Measurements from ENCODE around the gene HOXB13.

Gene HOXB13

DNA sequence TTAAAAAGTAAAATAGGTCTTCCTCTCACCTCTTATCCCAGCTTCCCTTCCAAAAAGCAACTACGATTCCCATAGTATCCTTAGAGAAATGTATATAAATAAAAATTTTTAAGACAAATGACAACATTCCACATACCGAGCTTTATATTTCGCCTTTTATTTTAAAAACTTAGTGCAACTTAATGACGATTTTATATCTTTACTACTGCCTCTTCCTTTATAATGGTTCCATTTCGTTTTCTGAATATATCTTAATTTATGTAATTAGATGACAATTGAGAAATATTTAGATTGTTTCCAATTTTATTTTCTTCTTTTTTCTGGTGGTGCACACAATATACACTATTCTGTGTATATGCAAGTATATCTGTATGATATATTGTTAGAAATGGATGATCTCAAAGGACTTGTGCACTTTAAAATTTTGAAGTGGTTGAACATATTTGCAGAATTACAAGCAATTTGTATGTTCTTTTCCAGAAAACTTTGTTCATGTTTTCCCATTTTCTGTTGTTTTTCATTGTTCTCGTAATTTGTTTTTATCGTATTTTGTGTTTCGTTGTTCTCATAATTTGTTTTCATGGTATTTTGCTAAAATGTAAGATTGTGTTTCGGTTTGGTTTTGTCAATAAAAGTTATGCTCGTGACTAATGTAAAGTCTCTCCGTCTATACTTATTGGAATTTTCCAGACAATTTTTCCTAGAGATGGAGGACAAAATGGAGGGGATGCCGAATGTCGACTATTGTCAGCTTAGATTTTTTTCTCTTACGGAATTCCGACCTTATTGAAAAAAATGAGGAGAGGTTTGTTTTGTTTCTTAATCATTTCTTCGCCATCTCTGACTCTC is 20.4 kb upstream of the HOXB13 start:
- no peak for DNase-seq

DNA sequence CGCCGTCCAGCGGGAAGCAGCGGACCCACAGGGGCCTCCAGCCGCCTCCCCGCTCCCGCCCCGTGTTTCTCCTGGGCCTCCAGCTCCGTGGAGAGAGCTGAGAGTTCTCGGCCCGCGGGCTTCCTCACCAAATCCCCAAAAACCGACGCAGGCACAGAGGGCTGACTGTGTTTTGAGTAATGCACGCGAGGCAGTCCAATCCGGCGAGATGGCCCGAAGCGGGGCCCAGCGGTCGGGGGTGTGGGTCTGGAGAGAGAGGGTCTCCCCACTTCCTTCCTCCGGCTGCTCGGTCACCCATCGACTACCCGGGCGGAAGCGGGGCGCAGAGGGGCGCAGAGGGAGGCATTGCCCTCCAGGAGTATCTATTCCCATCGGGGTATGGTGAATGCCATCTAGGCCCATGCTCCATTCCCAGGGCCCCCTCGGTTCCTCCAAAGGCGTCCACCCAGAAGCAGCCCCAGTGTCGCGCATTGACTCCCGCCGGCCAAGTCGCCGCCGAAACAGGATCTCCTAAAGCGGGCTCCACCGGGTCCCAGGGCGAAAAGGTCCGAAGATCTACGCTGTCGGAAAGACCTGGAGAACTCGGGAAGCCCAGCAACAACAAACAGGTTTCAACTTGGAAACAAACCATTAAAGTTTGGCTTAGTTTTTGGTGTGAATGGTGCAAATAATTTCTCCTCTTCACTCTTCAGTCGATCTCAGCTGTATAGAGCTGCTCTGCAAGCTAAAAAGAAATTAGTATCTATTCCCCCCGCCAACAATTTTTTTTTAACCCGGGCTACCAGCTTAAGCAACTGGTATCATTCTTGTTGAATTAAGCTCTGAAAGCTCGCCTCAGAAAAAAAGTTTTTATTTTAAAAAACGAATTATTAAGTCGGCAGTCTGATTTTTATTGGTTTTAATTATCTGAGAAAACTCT is 19.2 kb upstream of the HOXB13 start:
- no peak for DNase-seq

DNA sequence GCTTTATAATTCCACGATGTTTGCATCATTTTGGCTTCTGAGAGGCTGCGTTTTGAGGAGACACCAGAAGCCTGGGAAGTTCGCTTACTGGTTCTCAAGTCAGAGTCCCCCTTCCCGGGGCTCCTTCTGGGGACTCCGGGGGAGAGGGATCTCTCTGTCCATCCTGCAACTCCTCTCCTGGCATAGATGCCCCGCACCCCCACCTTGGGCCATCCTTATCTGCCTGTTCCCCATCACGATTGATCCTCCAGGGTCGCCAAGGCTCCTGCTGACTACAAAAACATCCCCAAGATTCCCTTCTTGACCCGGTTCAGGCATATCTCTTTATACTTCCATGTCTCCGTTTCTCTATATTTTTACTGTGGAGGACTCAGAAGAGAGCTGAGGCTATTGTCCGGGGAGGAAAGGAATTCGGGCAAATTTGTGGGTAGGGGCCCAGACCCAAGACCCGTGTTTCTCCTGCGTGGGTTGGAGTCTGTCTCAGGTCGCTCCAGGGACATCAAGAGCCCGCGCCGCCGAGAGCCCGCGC is 18.4 kb upstream of the HOXB13 start:
- DNase-seq: no peak

DNA sequence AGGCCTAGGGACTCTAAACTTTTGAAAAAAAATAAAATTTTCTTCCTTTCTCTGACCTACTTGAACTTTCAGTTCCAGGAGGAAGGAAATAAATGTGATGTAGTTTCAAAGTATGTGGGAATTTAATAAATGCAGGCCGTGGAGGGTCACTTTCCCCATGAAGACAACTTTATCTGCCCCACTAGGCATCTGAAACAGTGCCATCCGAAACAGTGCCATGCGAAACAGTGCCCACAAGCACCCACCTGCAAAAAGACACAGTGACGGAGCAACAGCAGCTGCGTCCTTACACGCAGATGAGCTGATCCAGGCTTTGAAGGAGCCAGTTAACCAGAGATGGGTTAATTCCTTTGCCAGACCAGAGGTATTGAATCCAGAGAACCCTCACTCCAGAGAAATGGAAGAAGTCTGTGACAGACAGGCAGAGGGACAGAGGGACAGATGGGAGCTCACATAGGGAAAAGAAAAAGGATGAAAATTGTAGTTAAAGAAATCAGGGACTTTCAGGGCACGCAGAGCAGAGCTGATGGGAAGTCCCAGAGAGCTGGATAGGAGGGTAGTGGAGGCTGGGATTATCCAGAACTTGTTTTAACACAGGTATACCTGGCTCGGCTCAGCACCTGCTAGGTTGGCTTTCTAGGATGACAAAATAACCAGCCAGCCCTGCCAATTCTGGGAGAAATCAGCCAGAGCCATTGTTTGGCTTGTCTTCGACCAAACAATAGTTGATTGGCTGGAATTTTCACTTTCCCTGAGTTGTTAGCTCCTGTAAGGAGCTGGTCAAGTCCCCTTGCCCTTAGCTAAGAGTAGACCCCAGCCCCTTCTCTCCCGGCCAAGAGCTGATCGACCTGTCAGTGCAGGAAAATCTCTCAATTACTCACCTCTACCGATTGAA is 17.1 kb upstream of the HOXB13 start:
- no peak for DNase-seq

DNA sequence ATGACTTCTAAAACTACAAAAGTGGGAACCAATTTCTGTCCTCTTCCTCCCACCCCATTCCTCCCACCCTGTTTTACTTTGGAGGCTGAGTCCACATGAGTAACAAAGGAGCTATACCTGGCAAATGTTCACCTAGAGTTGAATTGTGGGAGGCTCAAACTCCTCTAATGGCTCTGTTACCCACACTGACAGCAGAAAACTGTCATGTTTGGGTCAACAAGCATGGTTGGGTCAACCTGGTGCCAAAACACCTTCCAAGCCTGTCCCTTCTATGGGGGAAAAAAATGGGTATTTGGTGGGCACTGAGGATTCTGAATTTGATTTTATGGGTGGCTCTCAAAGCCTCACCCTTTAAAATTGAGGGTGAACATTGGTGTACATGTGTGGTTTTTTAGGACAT is 12.0 kb upstream of the HOXB13 start:
- no peak for DNase-seq

DNA sequence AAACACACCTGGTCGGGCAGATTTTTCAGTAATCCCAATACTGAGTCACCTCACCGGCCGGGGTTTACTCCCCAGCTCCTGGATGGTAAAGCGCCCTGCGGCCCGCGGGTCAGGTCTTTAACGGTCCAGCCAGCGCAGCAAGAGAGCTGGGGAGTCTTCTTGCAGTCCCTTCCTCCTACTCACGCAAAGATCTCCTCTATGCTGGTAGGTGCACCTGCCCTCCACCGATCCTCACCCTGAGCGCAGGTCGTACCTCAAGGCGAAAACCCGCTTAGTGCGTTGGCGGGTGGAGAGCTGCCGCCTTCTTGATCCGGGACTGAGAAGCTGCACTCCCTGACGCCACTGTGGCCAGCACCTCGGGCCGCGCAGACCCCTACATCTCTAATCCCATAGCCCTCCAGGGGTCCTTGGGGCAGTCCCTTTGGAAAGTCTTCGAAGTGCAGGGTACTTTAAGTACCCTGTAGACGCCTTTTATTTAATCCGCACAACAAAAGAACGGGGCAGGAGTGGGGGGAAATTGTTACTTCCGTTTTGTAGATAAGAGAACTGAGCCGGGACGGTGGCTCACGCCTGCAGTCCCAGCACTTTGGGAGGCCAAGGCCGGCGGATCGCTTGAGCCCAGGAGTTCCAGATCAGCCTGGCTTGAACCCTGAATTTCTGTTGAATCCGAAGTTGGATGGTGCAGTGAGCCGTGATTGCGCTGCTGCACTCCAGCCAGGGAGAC is 10.4 kb upstream of the HOXB13 start:
- DNase-seq: no peak

DNA sequence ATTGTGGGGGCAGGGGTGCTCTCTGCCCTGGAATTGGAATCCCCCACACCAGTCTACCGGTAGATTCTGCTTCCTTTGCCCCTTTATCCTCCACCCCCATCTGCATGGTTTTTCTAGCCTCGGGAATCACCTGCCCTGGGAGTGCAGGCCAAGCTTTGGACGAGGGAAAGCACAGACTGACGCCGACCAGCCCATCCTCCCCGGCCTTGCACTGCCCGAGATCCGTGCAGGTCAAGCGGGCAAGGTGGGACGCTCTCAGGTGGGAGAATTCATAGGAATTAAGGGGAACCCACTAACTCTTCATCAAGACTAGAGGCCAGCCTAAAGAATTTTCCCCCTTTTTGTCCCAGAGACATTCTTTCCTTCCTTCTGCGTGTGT is 9.9 kb upstream of the HOXB13 start:
- DNase-seq: no peak

DNA sequence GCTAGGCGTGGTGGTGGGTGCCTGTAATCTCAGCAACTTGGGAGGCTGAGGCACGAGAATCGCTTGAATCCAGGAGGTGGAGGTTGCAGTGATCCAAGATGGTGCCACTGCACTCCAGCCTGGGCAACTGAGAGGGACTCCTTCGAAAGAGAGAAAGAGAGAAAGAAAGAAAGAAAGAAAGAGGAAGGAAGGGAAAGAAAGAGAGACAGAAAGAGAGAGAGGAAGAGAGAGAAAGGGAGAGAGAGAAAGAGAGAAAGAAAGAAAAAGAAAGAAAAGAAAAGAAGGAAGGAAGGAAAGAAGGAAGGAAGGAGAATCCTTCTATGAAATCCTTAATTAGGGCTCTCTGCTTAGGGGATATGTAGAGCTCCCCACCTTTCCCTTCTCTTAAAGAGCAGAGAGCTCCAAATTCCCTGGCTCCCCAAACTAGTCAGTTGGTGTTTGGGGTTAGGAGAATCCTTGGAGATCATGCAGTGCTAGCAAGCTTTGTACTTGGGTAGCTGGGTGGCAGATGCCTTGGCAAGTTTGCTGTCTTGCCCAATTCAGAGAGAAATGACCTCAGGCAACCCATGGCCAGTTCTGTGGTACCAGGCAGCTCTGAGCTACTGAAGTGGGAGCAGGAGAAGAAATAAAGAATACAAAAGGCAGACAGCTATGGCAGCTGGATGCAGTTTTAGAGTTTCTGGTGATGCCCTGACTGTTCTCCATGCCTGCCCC is 8.9 kb upstream of the HOXB13 start:
- no peak for DNase-seq

DNA sequence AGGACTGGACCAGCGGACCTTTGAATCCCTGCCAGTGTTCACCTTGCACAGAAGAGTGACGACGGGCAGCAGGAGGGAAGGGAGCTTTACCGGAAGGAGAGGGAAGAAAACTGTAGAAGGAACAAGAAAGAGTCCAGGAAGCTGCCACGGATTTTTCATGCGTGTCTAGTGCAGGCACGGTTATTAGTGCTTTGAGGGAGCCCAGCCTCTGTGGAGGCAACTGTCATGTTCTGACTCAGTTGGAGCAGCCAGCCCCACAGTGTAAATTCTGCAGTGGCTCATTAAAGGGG is 6.5 kb upstream of the HOXB13 start:
- DNase-seq: no peak

DNA sequence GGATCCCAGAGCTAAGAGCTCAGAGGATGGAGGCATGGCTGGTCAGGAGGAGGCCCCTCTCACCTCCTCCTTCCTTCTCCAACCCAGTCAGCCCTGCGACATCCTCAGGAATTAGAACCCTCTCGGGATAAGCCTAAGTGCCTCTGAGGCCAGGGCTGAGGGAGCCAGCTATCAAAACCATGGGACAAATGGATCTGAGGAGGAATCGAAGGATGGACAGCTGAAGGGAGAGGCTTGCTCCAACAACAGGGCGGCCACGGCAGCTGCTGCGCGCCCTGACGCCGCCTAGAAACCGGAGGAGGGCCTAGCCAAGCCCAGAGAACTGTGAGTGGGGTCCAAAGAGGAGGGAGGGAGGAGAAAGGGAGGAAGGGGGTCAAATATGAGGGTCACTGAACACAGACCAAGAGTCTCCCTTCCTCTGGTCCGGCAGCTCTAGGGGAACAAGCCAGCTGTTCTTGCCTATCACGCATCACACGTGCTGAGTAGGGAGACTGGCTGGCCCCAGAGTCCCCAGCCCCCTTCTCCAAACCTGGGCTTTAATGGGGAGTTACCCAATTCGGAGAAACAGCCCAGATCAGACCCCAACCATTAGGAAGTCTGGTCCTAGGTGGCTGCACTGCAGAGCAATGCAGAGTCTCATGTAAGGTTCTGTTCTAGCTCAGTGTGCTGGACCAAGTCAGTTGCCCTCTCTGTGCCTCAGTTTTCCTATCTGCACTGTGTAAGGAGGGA is 5.9 kb upstream of the HOXB13 start:
- no peak for DNase-seq

DNA sequence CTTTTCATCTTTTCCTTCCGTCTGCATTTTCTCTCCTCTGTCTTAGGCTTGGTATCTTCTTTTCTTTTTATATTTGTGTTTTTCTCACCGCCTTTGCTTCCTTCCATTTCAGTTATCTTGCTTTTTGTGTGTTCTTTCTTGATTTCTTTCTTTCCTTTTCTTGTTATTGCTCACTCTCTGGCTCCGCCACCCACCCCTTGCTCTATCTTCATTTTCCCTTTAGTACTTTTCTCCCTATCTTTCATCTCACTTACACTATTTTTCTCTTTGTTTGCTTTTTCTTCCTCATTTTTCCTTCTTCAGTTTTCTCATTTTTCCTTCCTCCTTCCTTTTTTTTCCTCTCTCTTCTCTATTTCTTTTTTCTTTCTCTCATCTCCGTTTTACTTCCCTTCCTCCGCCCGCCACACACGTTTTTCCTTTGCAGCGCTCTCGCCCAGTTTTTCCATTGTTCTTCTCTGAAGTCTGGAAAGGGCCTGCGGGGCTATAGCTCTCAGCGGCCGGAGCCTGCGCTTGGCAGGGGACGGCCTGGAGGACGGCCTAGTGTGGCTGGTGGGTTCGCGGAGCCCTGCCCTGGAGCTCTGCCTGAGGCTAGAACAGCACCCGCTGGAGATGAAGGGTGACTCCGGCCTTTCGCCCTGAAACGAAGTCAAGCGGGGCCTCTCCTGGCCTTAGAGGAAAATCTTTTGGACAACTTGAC is 5.2 kb upstream of the HOXB13 start:
- no peak for DNase-seq

DNA sequence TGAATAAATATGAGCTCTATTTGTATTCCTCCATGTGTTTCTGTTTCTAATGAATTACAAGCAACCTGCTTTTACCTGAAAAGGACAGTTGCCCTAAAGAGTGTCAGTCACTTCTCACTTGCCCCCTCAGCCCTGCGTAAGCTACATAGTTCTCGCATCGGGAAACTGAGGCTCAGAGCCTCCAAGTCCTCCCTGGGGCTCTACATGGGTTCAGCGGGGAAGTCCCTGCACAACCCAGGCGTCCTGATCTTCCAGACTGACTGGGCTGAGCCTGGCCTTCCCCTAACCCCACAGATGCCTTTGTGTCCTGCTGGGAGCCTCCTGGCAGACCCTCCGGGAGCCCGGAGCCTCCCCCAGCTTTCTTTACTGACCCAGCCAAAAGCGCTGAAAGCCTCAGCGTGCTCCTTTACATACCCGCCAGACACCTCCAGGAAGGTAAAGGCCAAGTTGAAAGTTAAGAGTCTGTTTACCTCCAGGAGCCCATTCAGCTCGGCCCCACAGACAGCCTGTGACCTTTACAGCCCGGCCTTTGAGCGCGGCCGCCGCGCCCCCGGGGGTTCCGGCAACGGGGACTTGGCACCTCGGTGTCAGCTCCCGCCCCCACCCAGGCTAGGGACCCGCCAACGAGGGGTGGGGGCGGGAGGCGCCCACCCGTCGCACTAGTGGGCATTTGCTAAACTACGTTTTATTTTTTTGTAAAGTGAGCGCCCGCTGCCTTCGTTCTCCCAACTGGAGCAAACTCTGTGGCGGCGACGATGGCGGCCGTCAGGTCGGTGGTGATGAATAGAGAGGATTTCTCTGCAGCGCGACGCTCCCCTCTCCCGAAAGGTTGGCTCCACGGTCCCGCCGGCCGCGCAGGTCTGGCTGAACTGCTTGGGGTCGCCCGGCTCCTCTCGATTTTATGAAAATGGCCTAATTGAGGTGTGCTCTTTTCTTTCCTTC is 4.4 kb upstream of the HOXB13 start:
- DNase-seq: no peak

DNA sequence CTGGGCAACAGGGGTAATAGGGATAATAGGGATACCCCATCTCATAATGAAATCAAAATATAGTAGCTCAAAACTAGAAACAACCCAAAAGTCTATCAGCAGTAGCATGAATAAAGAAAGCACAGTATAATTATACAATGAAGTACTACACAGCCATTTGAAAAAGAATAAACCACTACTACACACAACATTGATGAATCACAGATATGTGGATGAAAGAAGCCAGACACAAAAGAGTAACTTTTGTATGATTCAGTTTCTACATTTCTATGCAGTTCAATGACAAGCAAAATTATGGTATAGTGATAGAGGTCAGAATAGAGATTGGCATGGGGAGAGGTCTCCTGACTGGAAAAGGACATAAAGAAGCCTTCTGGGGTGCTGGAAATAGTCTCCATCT is 2.8 kb upstream of the HOXB13 start:
- no peak for DNase-seq

DNA sequence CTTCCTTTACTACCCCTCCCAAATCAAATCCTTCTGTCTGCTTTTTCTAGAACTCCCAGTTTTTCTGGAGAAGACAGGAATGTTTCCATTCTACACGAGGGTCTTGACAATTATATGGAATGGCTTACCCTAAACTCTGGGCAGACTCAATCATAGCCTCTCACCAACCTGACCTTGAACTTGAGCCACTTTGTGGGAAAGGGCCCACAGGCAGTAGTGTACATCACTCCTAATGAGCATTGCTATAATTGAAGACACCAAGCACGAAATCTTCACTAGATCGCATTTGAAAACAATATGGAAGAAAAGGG is 1.6 kb upstream of the HOXB13 start:
- DNase-seq: no peak

DNA sequence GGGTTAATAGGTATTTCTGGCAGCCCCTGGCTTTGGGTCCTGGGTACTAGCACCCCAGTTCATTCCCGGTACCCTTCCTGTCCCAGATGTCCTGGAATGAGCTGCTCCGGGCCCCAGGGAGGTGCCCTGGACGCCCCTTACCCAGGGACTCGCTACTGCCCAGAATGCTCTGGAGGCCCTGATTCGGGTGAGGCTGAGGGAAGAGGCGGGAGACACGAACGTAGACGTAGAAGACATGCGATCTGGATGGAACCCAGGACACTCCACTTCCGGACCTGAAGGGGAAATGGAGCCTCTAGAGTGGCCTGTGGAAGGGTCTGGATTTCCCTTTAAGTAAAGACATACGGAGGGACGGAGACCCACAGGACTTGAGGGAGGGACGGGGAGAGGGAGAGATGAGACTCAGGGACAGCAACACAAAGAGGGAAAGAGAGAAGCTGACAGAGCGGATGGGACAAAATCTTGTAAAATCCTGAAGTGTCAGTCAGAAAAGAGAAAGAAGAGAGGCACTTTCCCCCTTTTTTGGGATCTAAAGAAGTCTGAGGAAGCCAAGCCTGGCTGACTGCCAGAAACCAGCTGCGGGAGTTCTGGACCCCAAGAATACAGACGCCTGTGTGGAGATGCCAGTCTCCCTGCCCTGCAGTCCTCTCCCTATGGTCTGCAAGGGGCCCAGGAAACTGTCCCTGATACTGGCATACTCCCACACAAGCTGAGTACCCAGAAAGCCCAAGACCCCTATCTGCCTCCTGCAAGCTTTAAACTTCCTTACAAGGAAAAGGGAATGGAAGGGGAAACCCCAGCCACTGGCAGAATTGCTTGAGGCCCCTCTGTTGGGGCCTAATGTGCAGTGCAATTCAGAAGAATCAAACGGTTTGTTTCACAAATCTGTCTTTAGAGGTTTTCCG is 1.0 kb upstream of the HOXB13 start:
- DNase-seq: no peak

DNA sequence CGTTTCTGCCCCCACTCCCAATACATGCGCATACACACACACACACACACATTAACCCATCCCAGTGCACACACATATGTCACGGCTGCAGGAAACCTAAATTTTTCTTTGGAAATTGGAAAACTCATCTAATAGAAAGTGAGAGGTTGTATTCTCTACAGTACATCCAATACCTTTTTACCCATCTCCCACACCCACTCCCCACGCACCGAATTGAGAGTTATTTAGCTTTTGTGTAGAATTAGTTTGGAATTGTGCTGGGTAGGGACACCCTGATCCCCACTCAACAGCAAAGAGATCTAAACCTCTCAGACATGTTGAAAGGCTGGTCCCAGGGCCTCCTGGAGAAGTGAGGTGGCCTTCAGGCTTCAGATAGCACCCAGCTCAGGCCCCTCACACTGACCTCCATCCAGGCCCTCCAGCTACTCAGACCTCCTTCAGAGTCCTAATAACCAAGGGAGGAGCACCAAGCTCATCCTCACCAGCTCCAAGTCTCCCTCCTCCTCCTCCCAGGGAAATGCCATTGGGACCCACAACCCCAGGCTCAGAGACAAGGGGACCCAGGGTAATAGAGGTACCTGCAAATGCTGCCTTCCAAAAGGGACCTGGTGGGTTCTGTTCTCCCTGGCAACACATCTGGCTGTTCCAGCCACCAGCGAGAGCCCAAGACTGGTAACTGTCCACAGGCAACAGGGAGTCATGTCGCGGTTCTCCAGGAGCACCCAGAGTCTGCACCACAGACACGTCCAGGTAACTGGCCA is 955 bp downstream of the HOXB13 start:
- DNase-seq: no peak

DNA sequence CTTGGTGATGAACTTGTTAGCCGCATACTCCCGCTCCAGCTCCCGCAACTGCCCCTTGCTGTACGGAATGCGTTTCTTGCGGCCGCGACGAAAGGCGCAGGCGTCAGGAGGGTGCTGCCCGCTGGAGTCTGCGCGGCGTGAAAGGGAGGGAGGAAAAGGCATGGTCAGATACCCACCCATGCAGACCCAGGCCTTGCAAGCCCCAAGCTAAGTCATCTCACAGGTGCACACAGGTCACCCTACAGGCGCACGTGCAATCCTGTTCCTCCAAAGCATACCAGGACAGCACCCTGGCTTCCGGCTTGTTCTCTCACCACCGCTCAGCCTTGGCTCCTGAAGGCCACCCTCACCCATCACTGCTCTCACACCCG is 1.6 kb downstream of the HOXB13 start:
- DNase-seq: no peak
